DMS53 treated with DMSO at 0.1 percent for 48 hours (cell line): ENCODE results near the gene MYH9.

Source experiments
- DNase-seq: peaks from one replicate; lab custom pipeline; 2025; ENCODE audit not compliant: unreplicated experiment; lab: John Stamatoyannopoulos, UW

Gene MYH9

GRCh38 chr22:36332623-36333332, 55.0 kb downstream of the MYH9 start:
- DNase-seq = peak; percentile 1

GRCh38 chr22:36331912-36332622, 55.7 kb downstream of the MYH9 start:
- DNase-seq = no peak

- DNase-seq = peak; percentile 72
Measured at GRCh38 chr22:36331306-36331911, 56.4 kb downstream of the MYH9 start.

- DNase-seq = no peak
Measured at GRCh38 chr22:36330655-36331305, 57.0 kb downstream of the MYH9 start.

- DNase-seq = no peak
Measured at GRCh38 chr22:36330127-36330526, 57.6 kb downstream of the MYH9 start.

GRCh38 chr22:36329254-36330078, 58.3 kb downstream of the MYH9 start:
- no peak for DNase-seq

GRCh38 chr22:36328635-36329253, 59.0 kb downstream of the MYH9 start:
- DNase-seq = no peak

GRCh38 chr22:36327922-36328551, 59.7 kb downstream of the MYH9 start:
- DNase-seq = no peak

GRCh38 chr22:36326178-36327161, 61.3 kb downstream of the MYH9 start:
- no peak for DNase-seq

- DNase-seq = no peak
Measured at GRCh38 chr22:36325154-36326031, 62.4 kb downstream of the MYH9 start.

- DNase-seq = no peak
Measured at GRCh38 chr22:36324414-36324813, 63.4 kb downstream of the MYH9 start.

GRCh38 chr22:36323855-36324331, 63.9 kb downstream of the MYH9 start:
- no peak for DNase-seq

- DNase-seq = no peak
Measured at GRCh38 chr22:36323182-36323854, 64.4 kb downstream of the MYH9 start.

- DNase-seq = no peak
Measured at GRCh38 chr22:36322602-36322915, 65.2 kb downstream of the MYH9 start.

GRCh38 chr22:36321797-36322601, 65.8 kb downstream of the MYH9 start:
- no peak for DNase-seq

GRCh38 chr22:36320553-36320952, 67.2 kb downstream of the MYH9 start:
- DNase-seq = no peak
